Measurements from ENCODE around the gene EFNA1. TPM values are rescaled to one million over a fixed set of nuclear protein-coding genes. Genes with fewer than 3 reads are reported as not detected.
"Not testable (repeated sequence)": the region's sequence is repeated elsewhere in the genome, so short reads cannot be mapped to it uniquely, and the experiment has no call there.

The EFNA1 gene
- total RNA-seq, 4 donors from 2014 or later: 88.9 to 198 (median 120) TPM

DNA sequence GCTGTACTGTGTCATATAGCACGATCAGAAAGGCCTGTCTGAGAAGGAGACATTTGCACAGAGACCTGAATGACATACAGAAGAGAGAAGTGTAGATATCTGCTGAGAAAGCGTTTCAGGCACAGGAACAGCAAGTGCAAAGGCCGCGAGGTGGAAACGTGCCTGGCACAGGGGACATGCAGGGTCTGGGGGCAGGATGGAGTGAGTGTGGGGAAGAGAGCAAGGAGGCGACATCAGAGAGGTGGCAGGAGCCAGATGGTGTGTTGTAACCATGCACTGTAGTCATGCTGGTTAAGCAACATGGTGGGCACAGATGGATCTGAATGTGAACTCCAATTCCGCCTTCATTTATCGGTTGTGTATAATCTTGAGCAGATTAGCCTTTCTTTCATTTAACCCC is 32.5 kb downstream of the EFNA1 start:
- H3K4me3 ChIP-seq: no peak overlapping the region
- TF ChIP-seq POLR2A (IDR thresholded peaks at IDR 0.05) (no peak), EP300 (IDR thresholded peaks at IDR 0.05) (no peak), POLR2AphosphoS5 (IDR thresholded peaks at IDR 0.05) (no peak)
- TF ChIP-seq, protein P1, sequence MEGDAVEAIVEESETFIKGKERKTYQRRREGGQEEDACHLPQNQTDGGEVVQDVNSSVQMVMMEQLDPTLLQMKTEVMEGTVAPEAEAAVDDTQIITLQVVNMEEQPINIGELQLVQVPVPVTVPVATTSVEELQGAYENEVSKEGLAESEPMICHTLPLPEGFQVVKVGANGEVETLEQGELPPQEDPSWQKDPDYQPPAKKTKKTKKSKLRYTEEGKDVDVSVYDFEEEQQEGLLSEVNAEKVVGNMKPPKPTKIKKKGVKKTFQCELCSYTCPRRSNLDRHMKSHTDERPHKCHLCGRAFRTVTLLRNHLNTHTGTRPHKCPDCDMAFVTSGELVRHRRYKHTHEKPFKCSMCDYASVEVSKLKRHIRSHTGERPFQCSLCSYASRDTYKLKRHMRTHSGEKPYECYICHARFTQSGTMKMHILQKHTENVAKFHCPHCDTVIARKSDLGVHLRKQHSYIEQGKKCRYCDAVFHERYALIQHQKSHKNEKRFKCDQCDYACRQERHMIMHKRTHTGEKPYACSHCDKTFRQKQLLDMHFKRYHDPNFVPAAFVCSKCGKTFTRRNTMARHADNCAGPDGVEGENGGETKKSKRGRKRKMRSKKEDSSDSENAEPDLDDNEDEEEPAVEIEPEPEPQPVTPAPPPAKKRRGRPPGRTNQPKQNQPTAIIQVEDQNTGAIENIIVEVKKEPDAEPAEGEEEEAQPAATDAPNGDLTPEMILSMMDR (IDR thresholded peaks at IDR 0.05): no peak
- 81% methylated on average over 8 of the region's 8 CpGs for WGBS
- no peaks in the 10 kb centered on the region for H3K27me3 ChIP-seq
- peak in 1 of 2 donors; percentile 9 for DNase-seq (ENCODE audit: low spot score in 2 of 2)
- H3K4me1 ChIP-seq: no peaks in the 10 kb centered on the region
- no peaks in the 10 kb centered on the region for H3K36me3 ChIP-seq
- no peaks in the 10 kb centered on the region for H3K9me3 ChIP-seq
- no peak overlapping the region for H3K27ac ChIP-seq

DNA sequence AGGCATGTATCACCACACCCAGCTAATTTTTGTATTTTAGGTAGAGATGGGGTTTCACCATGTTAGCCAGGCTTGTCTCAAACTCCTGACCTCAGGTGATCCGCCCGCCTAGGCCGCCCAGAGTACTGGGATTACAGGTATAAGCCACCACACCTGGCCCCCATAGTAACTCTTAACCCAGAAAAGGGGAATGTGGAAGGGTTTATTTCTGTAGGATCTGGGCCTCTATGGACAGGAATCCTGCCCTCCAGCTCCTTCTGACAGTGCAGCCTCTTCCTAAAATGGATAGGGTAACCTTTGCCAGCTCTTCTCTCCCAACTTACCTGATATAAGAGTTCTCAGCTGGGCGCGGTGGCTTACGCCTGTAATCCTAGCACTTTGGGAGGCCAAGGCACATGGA is 35.0 kb downstream of the EFNA1 start:
- peaks cover 11% of the 10 kb centered on the region for H3K4me1 ChIP-seq
- not testable (repeated sequence) for H3K27me3 ChIP-seq; H3K4me3 ChIP-seq; H3K27ac ChIP-seq; H3K9me3 ChIP-seq; H3K36me3 ChIP-seq; DNase-seq (ENCODE audit: low spot score in 2 of 2)
- WGBS: 95% methylated on average over 6 of the region's 6 CpGs

DNA sequence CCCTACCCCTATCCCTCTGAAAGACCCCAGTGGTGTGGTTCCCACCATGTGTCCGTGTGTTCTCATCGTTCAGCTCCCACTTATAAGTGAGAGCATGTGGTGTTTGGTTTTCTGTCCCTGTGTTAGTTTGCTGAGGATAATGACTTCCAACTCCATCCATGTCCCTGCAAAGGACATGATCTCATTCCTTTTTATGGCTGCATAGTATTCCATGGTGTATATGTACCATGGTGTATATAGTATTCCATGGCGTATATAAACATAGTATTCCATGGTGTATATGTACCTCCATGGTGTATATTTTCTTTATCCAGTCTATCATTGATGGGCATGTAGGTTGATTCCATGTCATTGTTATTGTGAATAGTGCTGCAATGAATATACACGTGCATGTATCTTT is 36.1 kb downstream of the EFNA1 start:
- not testable (repeated sequence) for DNase-seq (ENCODE audit: low spot score in 2 of 2); H3K36me3 ChIP-seq; H3K9me3 ChIP-seq; H3K27me3 ChIP-seq; H3K4me3 ChIP-seq; H3K27ac ChIP-seq
- 92% methylated on average over 4 of the region's 4 CpGs for WGBS
- peaks cover 16% of the 10 kb centered on the region for H3K4me1 ChIP-seq

DNA sequence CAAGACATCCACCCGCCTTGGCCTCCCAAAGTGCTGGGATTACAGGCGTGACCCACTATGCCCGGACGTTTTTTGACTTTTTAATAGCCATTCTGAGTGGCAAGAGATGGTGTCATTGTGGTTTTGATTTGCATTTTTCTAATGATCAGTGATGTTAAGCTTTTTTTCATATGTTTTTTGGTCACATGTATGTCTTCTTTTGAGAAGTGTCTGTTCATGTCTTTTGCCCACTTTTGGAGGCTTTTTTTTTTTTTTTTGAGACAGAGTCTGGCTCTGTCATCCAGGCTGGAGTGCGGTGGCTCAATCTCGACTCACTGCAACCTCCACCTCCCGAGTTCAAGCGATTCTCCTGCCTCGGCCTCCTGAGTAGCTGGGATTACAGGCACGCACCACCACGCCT is 36.9 kb downstream of the EFNA1 start:
- not testable (repeated sequence) for DNase-seq (ENCODE audit: low spot score in 2 of 2); H3K4me3 ChIP-seq; H3K9me3 ChIP-seq; H3K27ac ChIP-seq; H3K27me3 ChIP-seq; H3K36me3 ChIP-seq
- H3K4me1 ChIP-seq: peaks cover 16% of the 10 kb centered on the region
- 96% methylated on average over 11 of the region's 11 CpGs for WGBS

DNA sequence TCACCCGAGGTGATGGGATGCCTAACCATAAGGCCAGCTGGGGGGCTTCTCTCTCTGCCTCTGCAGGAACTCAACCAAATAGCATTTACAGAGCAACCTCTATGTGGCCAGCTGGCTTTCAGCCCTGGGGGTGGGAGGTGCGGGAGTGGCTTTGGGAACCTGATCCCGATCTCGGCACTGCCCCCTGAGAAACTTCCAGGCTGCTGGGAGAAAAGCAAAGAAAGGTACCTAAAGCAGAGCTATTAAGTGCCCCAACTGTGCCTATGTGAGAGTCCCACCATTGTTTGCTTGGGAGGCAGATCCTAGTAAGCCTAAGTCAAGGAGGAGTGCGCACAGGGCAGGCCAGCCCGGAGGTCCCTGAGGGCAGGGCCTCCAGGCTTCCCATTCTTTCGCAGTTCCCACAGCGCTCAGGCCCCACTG is 38.4 kb downstream of the EFNA1 start:
- peak in 1 of 2 donors; percentile 71 for DNase-seq (ENCODE audit: low spot score in 2 of 2)
- H3K27me3 ChIP-seq: no peaks in the 10 kb centered on the region
- TF ChIP-seq POLR2A (IDR thresholded peaks at IDR 0.05) (no peak), EP300 (IDR thresholded peaks at IDR 0.05) (no peak), POLR2AphosphoS5 (IDR thresholded peaks at IDR 0.05) (no peak)
- TF ChIP-seq, protein P1 (IDR thresholded peaks at IDR 0.05): no peak
- peaks cover 21% of the 10 kb centered on the region for H3K36me3 ChIP-seq
- WGBS: 67% methylated on average over 8 of the region's 8 CpGs
- H3K27ac ChIP-seq: no peak overlapping the region
- H3K4me3 ChIP-seq: no peak overlapping the region
- H3K4me1 ChIP-seq: peaks cover 16% of the 10 kb centered on the region
- no peaks in the 10 kb centered on the region for H3K9me3 ChIP-seq

DNA sequence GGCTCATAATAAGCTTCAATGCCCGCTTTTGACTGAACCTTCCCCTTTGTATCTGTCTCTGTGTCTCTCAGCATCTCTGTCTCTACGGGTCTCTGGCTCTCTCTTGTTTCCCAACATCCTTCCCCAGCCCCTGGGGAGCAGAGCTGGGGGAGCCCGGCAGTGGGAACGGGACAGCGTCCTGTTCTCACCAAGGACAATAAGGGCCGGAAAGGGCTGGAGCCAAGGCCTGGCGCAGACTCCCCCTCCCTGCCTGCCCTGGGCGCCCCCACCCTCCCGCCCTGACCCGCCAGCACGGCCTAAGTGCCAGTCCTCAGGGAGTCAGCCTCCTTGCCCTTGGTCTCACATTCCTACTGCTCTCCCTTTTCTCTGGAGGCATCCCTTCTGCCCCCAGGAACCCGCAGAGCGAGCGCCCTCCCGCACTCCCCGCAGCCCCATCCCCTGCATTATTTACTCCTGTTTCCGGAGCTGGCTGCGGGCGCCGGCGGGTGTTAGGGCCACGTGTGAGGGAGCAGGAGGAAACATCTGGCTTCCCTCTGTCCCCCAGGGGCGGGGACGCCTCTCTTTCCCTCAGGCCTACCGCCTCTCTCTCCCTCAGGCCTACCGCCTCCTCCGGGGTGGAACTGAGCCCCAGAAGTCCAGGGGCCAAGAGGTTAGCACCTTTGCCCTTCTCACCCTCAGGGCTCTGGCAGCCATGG is 38.9 kb downstream of the EFNA1 start:
- TF ChIP-seq EP300 (IDR thresholded peaks at IDR 0.05): no peak
- TF ChIP-seq POLR2A (IDR thresholded peaks at IDR 0.05): no peak
- TF ChIP-seq, protein P1 (IDR thresholded peaks at IDR 0.05): no peak
- TF ChIP-seq POLR2AphosphoS5 (IDR thresholded peaks at IDR 0.05): no peak
- Histone ChIP-seq H3K9me3 (no peaks in the 10 kb centered on the region), H3K36me3 (peaks cover 21% of the 10 kb centered on the region), H3K27me3 (no peaks in the 10 kb centered on the region), H3K4me1 (peaks cover 16% of the 10 kb centered on the region), H3K4me3 (no peak overlapping the region), H3K27ac (peak overlapping the region; percentile 25)
- WGBS: 52% methylated on average over 22 of the region's 27 CpGs
- DNase-seq (ENCODE audit: low spot score in 2 of 2): peak; percentile 78 to 80
